ENCODE results near the gene FOXF1.

FOXF1 gene

GRCh38 chr16:86505185-86505898, 5.0 kb upstream of the FOXF1 start:
- peak; percentile 63 for DNase-seq

GRCh38 chr16:86505899-86506864, 4.1 kb upstream of the FOXF1 start:
- DNase-seq, result peak; percentile 42

GRCh38 chr16:86507173-86508027, 2.9 kb upstream of the FOXF1 start:
- peak; percentile 33 for DNase-seq

GRCh38 chr16:86508028-86508946, 2.0 kb upstream of the FOXF1 start:
- peak; percentile 71 for DNase-seq

- DNase-seq, result peak; percentile 85
These were observed 1.2 kb upstream of the FOXF1 start for GRCh38 chr16:86508947-86509758.

- DNase-seq, result peak; percentile 66
These were observed 415 bp upstream of the FOXF1 start for GRCh38 chr16:86509759-86510464.

- no peak for DNase-seq
These were observed 1.2 kb downstream of the FOXF1 start for GRCh38 chr16:86511317-86512161.

- DNase-seq, result peak; percentile 64
These were observed 2.1 kb downstream of the FOXF1 start for GRCh38 chr16:86512301-86512859.

- no peak for DNase-seq
These were observed 2.6 kb downstream of the FOXF1 start for GRCh38 chr16:86512860-86513470.

GRCh38 chr16:86513471-86514277, 3.3 kb downstream of the FOXF1 start:
- DNase-seq, result peak; percentile 65

- no peak for DNase-seq
These were observed 4.4 kb downstream of the FOXF1 start for GRCh38 chr16:86514481-86515376.

GRCh38 chr16:86515413-86515776, 5.1 kb downstream of the FOXF1 start:
- peak; percentile 72 for DNase-seq

GRCh38 chr16:86515777-86516622, 5.7 kb downstream of the FOXF1 start:
- DNase-seq, result peak; percentile 76

GRCh38 chr16:86516623-86517003, 6.3 kb downstream of the FOXF1 start:
- DNase-seq, result peak; percentile 50

- no peak for DNase-seq
These were observed 6.7 kb downstream of the FOXF1 start for GRCh38 chr16:86517033-86517432.
